Measurements from ENCODE around the gene TTLL9.

Gene TTLL9

DNA sequence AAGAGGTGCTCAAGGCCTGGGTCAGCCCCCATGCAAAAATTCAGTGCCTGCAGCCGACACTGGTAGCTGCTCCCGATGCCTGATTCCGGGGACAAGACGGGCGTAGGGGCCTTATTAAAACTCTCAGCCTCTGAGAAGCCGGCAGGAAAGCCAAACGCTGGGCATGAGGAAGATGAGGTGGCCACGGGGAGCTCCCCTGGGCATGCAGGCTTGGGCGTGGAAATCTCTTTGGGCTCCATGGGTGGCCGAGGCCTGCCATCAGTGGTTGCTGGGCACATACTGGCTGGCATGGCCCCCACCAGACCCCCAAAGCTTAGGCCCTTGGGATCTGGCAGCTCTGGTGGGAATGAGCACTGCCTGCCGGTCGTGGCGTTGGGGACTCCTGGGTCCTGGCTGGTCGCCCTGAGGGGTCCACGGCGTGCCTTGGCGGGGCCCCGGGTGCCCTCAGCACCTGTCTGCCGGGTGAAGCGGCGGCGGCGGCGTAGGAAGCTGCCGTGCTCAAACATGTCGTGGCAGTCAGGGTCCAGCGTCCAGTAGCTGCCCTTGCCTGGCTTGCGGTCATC is 25.6 kb upstream of the TTLL9 start:
- DNase-seq = no peak
- H3K4me3 ChIP-seq (ENCODE audit: low read depth, low read length) = no peak overlapping the region
- no peaks in the 10 kb centered on the region for H3K9me3 ChIP-seq (ENCODE audit: severe bottlenecking)
- no peaks in the 10 kb centered on the region for H3K27me3 ChIP-seq (ENCODE audit: insufficient read depth, low read depth, severe bottlenecking)
- H3K27ac ChIP-seq = no peak overlapping the region
- TF ChIP-seq, protein P1, sequence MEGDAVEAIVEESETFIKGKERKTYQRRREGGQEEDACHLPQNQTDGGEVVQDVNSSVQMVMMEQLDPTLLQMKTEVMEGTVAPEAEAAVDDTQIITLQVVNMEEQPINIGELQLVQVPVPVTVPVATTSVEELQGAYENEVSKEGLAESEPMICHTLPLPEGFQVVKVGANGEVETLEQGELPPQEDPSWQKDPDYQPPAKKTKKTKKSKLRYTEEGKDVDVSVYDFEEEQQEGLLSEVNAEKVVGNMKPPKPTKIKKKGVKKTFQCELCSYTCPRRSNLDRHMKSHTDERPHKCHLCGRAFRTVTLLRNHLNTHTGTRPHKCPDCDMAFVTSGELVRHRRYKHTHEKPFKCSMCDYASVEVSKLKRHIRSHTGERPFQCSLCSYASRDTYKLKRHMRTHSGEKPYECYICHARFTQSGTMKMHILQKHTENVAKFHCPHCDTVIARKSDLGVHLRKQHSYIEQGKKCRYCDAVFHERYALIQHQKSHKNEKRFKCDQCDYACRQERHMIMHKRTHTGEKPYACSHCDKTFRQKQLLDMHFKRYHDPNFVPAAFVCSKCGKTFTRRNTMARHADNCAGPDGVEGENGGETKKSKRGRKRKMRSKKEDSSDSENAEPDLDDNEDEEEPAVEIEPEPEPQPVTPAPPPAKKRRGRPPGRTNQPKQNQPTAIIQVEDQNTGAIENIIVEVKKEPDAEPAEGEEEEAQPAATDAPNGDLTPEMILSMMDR (IDR thresholded peaks at IDR 0.05; ENCODE audit: low read depth, low read length) = no peak
- no peaks in the 10 kb centered on the region for H3K36me3 ChIP-seq

DNA sequence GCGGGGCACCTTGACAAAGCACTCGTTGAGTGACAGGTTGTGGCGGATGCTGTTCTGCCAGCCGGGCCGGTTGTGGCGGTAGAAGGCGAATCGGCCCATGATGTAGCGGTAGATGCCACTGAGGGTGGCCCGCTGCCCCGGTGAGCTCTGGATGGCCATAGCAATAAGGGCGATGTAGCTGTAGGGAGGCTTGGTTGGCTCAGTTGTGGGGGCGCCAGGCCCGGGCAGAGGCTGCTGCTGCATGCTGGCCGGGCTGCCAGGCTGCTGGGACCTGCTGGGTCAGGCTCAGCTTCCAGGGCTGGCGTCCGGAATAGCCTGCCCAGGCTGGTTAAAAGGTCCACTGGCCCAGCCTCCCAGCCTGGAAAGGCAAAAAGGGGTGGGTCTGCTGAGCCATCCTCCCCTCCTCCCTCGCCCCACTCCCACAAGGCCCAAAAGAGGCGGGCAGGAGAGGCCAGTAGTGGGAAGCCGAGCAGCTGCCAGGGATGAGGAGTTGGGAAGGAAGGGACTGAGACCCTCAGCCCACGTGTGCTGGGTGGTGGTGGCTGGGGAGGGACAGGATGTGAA is 25.1 kb upstream of the TTLL9 start, which contains the start of gene FOXS1:
Gene FOXS1, minus strand, starts transcription at position 305 of the 564 bp plus-strand sequence. Its CDS starts 62 bp downstream, at position 243.
- Histone ChIP-seq H3K9me3 (ENCODE audit: severe bottlenecking) (no peaks in the 10 kb centered on the region), H3K36me3 (no peaks in the 10 kb centered on the region), H3K27me3 (ENCODE audit: insufficient read depth, low read depth, severe bottlenecking) (no peaks in the 10 kb centered on the region), H3K4me3 (ENCODE audit: low read depth, low read length) (no peak within 1 kb of the TSS), H3K27ac (no peak within 1 kb of the TSS)
- TF ChIP-seq, protein P1 (IDR thresholded peaks at IDR 0.05; ENCODE audit: low read depth, low read length) = no peak
- DNase-seq = no peak

DNA sequence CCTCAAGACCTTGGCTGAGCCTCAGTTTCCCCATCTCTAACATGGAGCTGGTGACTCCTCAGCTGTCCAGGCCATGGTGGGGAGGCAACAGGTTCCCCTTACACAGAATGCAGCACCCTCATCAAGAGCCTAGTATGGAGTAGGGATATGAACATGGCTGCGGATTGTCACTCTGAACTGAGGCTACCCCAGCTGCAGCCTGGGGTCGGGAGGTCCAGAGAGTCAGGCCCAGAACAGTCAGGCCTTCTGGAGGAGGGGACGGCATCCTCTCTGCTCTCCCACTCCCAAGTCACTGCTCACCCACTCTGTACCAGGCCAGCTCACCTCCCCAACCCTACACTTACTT is 23.7 kb upstream of the TTLL9 start:
- Histone ChIP-seq H3K27me3 (ENCODE audit: insufficient read depth, low read depth, severe bottlenecking) (no peaks in the 10 kb centered on the region), H3K36me3 (no peaks in the 10 kb centered on the region), H3K9me3 (ENCODE audit: severe bottlenecking) (no peaks in the 10 kb centered on the region), H3K27ac (no peak overlapping the region), H3K4me3 (ENCODE audit: low read depth, low read length) (no peak overlapping the region)
- TF ChIP-seq, protein P1 (IDR thresholded peaks at IDR 0.05; ENCODE audit: low read depth, low read length) = no peak
- DNase-seq = no peak

DNA sequence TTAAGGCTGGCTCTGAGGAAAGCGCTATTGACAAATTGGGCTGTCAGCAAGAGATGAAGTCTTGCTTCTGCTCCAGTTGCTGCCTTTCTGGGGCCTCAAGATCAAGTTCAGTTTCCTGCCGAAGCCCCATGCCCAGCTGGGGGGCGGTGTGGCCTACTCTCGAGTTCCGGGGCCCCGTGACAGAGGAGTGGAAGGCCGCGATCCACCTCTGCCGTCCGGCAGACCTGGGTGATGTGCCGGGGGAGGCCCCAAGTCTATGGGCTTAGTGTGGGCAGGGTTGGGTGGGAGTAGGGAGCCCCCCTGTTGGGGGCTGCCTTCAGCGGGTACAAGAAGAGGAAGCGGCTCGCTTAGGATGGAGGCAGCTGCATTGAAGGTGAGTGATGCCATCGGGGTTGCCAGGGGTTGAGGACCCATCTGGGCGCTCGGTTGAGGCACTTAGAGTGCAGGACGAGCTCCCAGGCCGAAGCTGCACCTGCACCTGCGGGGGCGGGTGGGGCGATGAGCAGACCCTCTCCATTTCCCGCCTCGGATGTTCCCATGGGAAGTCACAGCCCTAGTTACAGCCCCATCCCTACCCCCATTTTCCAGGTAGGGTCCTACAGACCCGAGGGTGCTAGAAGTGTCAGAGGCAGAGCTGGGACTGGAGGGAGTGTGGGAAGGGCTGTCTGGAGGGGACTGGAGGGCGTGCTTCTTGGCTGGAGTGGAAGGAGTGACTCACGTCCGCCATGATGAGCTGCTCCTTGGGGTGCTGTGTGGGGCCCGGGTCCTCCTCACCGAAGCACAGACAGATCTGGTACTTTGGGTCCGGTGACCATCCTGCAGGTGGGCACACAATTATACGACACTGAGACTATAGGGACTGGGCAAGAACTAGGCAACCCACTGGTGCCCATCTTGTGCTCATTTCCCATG is 22.1 kb upstream of the TTLL9 start:
- H3K27me3 ChIP-seq (ENCODE audit: insufficient read depth, low read depth, severe bottlenecking) = no peaks in the 10 kb centered on the region
- H3K36me3 ChIP-seq = no peaks in the 10 kb centered on the region
- H3K4me3 ChIP-seq (ENCODE audit: low read depth, low read length) = no peak overlapping the region
- no peaks in the 10 kb centered on the region for H3K9me3 ChIP-seq (ENCODE audit: severe bottlenecking)
- no peak for DNase-seq
- TF ChIP-seq, protein P1 (IDR thresholded peaks at IDR 0.05; ENCODE audit: low read depth, low read length) = no peak
- H3K27ac ChIP-seq = no peak overlapping the region

DNA sequence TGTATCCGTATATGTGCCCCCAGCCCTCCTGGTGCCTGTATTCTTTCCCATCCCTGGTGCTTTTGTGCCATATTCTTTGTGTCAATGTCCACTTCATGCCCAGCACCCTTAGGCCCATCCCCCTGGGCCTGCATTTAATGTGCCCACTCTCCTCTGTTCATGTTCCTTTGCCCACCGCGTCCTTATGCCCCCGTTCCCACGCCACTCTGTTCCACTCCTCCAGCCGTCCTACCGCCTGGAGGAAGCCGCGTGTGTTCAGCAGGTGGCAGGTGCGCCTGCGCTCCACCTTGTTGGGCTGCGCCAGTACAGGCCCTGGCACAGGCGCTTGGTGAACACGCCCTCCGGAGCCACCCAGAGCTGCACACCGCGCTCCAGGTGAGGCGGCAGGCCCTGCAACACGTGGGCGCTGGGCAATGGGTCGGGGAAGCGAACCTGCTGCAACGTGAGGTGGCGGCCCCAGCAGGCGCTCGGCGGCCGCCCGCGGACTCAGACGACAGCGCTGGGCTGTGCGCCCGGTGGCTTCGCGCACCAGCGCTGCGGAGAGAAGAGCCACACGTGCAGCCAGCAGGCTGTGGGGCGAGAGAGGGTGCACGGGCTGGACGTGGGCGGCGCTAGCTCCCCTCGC is 21.0 kb upstream of the TTLL9 start:
- Histone ChIP-seq H3K36me3 (no peaks in the 10 kb centered on the region), H3K4me3 (ENCODE audit: low read depth, low read length) (no peak overlapping the region), H3K27ac (no peak overlapping the region), H3K9me3 (ENCODE audit: severe bottlenecking) (no peaks in the 10 kb centered on the region), H3K27me3 (ENCODE audit: insufficient read depth, low read depth, severe bottlenecking) (no peaks in the 10 kb centered on the region)
- TF ChIP-seq, protein P1 (IDR thresholded peaks at IDR 0.05; ENCODE audit: low read depth, low read length) = no peak
- DNase-seq = no peak

All from WERI-Rb-1 (cell line).